GM21576 (cell line): Measurements from ENCODE around the gene TMEM125.

ENCODE experiments used
- ATAC-seq: cut with Tn5 transposase; IDR thresholded peaks from one replicate; pipeline ENCODE4 v1.9.1; 2021; ENCODE audit warnings: mild to moderate bottlenecking, moderate library complexity; ENCODE audit not compliant: unreplicated experiment

TMEM125 gene

DNA sequence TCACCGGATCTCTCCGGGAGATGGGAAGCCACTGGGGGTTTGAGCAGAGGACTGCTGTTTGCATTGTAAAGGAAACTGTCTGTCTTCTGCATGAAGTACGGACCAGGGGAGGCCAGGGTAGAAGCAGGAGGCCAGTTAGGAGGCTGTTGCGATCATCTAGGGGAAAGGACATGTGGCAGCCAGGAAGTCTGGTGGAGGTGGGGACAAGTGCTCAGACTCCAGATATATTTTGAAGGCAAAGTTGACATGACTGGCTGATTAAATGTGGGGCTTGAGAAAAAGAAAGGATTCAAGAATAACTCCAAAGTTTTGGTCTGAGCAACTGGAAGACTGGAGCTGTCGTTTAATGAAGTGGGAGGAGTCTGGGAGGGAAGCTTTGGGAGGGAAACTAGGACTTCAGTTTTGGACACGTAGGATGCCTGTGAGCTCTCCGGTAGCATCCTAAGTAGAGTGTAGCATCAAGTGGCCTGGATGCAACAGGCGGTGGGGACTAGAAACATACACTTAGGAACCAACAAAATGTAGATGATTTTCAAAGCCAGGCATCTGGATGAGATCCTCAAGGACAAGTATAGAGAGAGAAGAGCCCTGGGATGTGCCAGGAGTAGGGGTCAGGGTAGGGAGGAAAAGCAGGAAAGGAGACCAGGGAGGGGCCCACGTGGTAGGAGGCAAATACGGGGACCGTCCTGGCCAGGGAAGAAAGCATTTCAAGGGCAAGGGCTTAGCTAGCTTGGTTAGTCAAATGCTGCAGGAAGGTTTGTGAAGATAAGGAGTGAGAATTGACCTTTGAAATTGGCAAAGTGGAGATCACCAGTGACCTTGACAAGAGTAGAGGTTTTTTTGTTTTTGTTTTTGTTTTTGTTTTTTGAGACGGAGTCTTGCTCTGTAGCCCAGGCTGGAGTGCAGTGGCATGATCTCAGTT, 19.3 kb downstream of the TMEM125 start:
- no peak for ATAC-seq

DNA sequence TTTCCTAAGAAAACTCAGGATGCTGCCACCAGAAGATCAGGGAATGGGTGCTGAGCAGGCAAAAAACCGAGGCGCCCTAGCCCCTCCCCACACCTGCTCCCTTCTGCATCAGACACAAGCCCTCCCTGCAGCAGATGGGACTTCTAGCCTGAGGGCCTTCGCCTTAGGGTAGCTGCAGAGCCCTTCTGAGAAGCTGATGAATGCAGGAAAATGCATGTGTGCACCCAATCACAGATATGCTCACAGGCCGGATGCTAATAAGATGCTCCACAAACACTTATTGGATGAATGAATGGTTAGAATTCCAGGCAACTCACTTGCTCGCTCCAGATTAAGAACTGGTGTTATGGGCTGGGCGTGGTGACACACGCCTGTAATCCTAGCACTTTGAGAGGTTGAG, 22.4 kb downstream of the TMEM125 start:
- no peak for ATAC-seq

GRCh38 chr1:43292679-43293078, 22.9 kb downstream of the TMEM125 start:
- ATAC-seq = no peak

DNA sequence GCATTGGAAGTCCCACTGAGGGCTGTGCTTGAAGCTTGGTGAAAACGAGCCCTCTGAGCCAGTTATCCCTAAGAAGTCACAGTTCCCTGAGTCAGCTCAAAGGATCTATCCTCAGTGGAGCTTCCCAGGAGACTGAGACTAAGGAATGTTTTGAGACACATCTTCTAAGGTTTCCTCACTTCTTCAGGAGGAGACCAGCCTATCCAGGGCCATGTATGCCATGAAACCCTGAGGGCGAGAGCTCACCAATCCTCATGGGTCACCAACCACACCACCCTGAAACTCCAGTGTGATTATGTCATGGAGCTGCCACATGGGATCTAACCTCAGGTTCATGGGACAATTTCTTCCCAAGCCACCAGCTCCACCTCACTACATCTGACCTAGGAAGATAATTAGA, 23.4 kb downstream of the TMEM125 start:
- ATAC-seq = no peak

- no peak for ATAC-seq
Measured at GRCh38 chr1:43293896-43294760, 24.3 kb downstream of the TMEM125 start.

DNA sequence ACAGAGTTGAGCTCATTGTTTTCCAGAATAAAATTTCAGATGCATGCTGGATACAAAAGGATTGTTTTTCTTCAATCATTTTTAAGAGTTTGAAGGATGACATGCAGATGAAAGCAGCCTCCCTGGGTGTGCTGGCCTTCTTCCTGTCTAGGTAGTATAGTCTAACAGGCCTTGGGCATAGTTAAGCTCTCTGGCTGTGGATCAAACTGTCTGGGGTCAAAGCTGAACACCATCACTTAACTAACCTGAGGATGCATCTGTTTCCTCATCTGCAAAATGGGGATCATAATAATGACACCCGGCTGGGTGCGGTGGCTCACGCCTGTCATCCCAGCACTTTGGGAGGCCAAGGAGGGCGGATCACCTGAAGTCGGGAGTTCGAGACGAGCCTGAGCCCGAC, 25.0 kb downstream of the TMEM125 start:
- no peak for ATAC-seq

DNA sequence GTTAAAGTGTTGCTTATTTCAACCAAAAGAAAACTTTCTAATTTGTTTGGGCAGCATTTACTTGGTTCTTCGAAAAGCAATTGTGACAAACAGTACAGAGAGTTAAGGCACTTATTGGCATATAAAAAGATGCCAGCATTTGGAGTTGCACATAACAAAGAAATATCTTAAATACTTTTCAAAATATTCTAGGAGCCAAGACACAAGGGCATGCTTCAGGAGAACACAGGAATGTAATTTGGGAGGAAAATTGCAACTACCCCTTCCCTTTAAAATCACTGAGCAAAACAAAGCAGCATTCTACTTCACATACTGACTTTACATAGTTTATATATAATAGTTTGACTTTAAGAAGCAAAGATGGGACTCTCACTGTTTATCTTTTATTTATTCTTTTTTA, 26.4 kb downstream of the TMEM125 start:
- ATAC-seq = no peak

DNA sequence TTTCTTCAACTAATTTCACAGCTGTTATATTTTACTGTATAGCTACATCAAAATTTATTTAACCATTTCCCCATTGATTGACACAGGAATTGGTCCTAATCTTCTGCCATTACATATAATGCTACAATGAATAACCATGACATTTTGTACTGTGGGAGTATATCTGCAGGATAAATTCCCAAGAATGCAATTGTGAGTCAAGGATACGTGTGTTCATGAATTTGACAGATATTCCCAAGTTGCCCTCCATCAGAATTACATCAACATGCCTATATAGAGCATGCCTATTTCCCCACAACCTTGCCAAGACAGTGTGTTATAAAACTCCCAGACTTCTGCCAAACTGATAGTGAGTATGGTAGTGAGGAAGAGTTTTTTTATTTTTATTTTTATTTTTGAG, 28.3 kb downstream of the TMEM125 start:
- no peak for ATAC-seq

GRCh38 chr1:43299101-43299500, 29.3 kb downstream of the TMEM125 start:
- ATAC-seq = no peak

DNA sequence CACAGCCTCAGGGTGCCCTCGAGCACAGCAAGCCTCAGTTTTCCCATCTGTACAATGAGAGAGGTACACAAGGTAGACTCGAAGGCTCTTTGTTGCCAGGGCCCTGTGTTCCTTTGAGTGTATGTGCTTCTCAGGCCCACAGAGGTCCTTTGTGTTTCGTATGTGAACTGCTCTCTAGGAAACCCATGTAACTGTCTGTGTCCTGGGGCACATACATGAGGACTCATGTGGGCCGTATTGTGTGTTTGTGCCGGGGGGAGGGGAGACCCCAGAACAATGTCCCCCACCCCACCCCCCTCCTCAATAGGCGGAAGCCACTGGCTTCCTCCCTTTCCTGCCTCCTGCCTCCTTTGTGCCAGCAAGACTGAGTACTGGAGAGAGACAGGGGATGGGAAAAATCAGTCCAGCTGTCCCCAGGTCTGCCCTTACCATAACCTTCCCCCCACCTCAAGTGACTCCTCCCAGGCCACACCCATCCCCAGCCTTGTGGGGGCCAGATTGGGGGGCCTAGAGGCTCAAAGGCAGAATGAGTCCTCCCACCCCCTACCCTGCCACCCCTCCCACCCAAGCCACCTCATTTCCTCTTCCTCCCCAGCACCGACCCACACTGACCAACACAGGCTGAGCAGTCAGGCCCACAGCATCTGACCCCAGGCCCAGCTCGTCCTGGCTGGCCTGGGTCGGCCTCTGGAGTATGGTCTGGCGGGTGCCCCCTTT, 30.8 kb downstream of the TMEM125 start, which contains the start of gene TIE1:
TSS of gene TIE1 (plus strand) at position 605 of the 717 bp plus-strand sequence. CDS start at position 695, 90 bp downstream.
- no peak for ATAC-seq

DNA sequence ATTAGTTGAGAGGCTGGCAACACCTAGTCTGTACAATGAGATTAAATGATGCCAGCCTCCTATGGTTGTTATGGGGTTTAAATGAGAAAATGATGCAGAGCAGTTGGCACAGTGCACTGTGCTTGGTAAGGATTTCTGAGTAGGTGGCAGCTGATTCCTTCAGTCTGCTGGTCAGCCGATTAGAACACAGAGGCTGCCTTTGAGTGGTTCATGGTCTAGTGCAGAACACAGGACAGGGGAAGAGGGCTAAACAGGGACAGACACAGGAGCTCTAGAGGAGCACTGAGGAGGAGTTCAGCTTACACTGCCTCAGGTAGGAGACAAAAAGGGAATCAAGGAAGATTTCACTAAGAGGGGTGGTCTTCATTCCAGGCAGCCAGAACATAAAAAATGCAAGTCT, 32.4 kb downstream of the TMEM125 start:
- no peak for ATAC-seq

GRCh38 chr1:43302721-43303470, 33.1 kb downstream of the TMEM125 start:
- ATAC-seq = no peak

DNA sequence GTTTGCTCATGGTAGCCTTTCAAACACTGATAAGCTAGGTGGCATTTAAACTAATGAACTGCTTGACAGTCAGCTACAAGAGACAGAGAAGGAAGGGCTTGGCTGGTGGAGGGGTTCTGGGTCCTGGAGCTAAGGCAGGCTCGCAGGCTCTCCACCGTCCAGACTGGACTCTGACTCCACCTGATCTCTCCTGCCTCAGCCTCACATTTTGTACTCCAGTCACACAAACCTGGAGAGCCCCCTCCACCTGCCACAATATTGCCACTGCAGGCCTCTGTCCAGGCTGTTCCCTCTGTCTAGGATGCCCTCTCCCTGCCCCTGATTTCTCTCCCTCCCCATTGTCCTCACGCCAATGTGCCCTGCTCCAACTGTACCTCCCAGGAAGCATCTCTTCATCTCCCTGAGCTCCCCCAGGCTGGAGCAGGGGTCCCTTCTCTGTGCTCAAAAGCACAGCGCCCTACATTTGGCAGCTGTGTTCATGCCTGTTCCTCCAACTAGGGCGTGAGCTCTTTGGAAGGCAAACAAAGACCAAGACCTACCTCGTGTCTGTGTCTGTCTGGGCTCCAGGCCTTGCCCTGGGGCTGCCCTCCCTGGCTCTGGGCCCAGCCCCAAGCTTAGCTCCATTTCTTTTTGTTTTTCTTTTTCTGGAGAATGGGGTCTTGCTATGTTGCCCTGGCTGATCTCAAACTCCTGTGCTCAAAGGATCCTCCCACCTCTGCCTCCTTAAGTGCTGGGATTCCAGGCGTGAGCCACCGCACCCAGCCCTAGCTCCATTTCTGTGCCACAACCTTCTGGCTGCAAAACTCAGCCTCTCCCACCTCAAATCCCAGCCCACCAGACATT, 33.9 kb downstream of the TMEM125 start:
- no peak for ATAC-seq

DNA sequence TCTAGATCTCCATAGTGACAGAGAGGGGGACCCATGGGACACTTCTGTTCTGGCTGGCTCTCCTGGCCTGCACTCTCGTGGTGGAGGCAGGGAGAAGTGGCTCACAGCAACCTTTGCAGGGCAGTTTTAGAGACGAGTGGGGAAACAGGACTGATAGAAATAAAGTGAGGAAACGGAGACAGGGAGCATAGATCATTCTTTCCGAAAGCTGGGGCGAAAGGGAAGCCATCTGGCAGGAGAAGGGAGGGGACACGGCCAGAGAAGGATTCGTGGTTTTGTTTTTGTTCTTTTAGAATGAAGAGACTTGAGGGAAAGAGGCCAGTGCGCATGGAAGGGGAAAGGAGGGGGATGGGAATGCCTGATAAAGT, 34.5 kb downstream of the TMEM125 start:
- no peak for ATAC-seq

GRCh38 chr1:43304771-43305300, 35.1 kb downstream of the TMEM125 start:
- no peak for ATAC-seq

GRCh38 chr1:43305461-43305860, 35.7 kb downstream of the TMEM125 start:
- no peak for ATAC-seq

GRCh38 chr1:43305926-43306687, 36.3 kb downstream of the TMEM125 start:
- ATAC-seq = no peak

GRCh38 chr1:43306688-43307457, 37.1 kb downstream of the TMEM125 start:
- no peak for ATAC-seq
